Loucy (cell line): ENCODE measurements around the gene MAGEB3.

Experiments used
- H2AFZ ChIP-seq: fragments of 200-600 bp; sonication (generic); 2 replicates; pipeline ENCODE4 v1.6.0; 2016; ENCODE audit warnings: antibody characterized with exemption, mild to moderate bottlenecking, low read length, moderate library complexity
- H3F3A ChIP-seq: fragments of 200-600 bp; 2 replicates; pipeline ENCODE4 v1.6.0; 2016; ENCODE audit warnings: antibody characterized with exemption, low read depth, mild to moderate bottlenecking
- H3K27me3 ChIP-seq: fragments of 200-600 bp; sonication (generic); 2 replicates; pipeline ENCODE4 v1.6.1; 2014; ENCODE audit warnings: low read length, mild to moderate bottlenecking; ENCODE audit not compliant: insufficient read depth, poor library complexity, severe bottlenecking
- H3K36me3 ChIP-seq: fragments of 200-600 bp; sonication (generic); 2 replicates; pipeline ENCODE4 v1.6.1; 2016; ENCODE audit warnings: low read length; ENCODE audit not compliant: insufficient read depth
- H3K4me1 ChIP-seq: fragments of 200-600 bp; sonication (generic); 2 replicates; pipeline ENCODE4 v1.5.1; 2014; ENCODE audit warnings: low read length, mild to moderate bottlenecking; ENCODE audit not compliant: insufficient read depth, poor library complexity, severe bottlenecking
- H3K4me2 ChIP-seq: fragments of 200-600 bp; sonication (generic); 2 replicates; pipeline ENCODE4 v1.6.0; 2014; ENCODE audit warnings: antibody characterized with exemption, low read length, low read depth, mild to moderate bottlenecking; ENCODE audit not compliant: poor library complexity, severe bottlenecking
- H3K4me3 ChIP-seq: fragments of 200-600 bp; sonication (generic); 2 replicates; pipeline ENCODE4 v1.5.1; 2014; ENCODE audit warnings: low read length, mild to moderate bottlenecking, mixed read lengths; ENCODE audit not compliant: poor library complexity, severe bottlenecking
- H3K79me2 ChIP-seq: fragments of 200-600 bp; sonication (generic); 2 replicates; pipeline ENCODE4 v1.6.1; 2014; ENCODE audit warnings: low read length; ENCODE audit not compliant: insufficient read depth
- H3K9ac ChIP-seq: fragments of 200-600 bp; sonication (generic); 2 replicates; pipeline ENCODE4 v1.6.0; 2014; ENCODE audit warnings: mild to moderate bottlenecking, low read depth, low read length, moderate library complexity; ENCODE audit not compliant: poor library complexity, severe bottlenecking
- H3K9me2 ChIP-seq: fragments of 200-600 bp; sonication (generic); replicated peaks from 2 replicates; pipeline ENCODE4 v1.6.1; 2016; ENCODE audit warnings: low read depth, low read length, mixed read lengths
- H3K9me3 ChIP-seq: fragments of 200-600 bp; sonication (generic); 2 replicates; pipeline ENCODE4 v1.6.1; 2014; ENCODE audit warnings: mild to moderate bottlenecking, antibody characterized with exemption, low read length, low read depth; ENCODE audit not compliant: insufficient read depth
- H4K20me1 ChIP-seq: fragments of 200-600 bp; sonication (generic); 2 replicates; pipeline ENCODE4 v1.6.0; 2014; ENCODE audit warnings: antibody characterized with exemption, low read length, mild to moderate bottlenecking; ENCODE audit not compliant: insufficient read depth, poor library complexity, severe bottlenecking
- EZH2phosphoT487 ChIP-seq: fragments of 200-600 bp; IDR thresholded peaks from 2 replicates; pipeline ENCODE4 v1.6.1; 2018; ENCODE audit warnings: antibody characterized with exemption, mild to moderate bottlenecking, moderate library complexity, borderline replicate concordance
- TF ChIP-seq, protein P1 (sequence below): fragments of 200-600 bp; sonication (generic); conservative IDR thresholded peaks from 2 replicates; pipeline ENCODE4 v1.5.1; 2014; ENCODE audit warnings: mild to moderate bottlenecking, antibody characterized with exemption, low read length

Gene MAGEB3

DNA sequence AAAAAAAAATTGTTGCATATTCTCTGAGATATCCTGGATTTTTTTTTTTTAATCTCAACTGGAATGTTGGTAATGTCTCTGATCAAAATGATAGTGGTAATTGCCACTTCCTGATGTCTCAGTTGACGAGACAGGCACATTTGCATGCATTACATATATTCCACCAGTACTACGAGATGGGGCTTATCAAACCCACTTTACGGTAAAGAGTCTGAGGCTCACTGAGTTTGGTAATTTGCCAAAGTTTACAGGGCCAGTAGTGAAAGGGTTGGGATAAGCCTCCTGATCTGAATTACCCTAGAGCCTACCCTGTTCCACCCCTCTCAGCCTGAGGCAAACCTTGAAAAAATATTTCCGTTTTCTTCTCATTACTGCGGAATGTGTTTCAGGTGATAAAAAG, 9.8 kb upstream of the MAGEB3 start:
- no peak for TF ChIP-seq EZH2phosphoT487
- TF ChIP-seq, protein P1, sequence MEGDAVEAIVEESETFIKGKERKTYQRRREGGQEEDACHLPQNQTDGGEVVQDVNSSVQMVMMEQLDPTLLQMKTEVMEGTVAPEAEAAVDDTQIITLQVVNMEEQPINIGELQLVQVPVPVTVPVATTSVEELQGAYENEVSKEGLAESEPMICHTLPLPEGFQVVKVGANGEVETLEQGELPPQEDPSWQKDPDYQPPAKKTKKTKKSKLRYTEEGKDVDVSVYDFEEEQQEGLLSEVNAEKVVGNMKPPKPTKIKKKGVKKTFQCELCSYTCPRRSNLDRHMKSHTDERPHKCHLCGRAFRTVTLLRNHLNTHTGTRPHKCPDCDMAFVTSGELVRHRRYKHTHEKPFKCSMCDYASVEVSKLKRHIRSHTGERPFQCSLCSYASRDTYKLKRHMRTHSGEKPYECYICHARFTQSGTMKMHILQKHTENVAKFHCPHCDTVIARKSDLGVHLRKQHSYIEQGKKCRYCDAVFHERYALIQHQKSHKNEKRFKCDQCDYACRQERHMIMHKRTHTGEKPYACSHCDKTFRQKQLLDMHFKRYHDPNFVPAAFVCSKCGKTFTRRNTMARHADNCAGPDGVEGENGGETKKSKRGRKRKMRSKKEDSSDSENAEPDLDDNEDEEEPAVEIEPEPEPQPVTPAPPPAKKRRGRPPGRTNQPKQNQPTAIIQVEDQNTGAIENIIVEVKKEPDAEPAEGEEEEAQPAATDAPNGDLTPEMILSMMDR = no peak
- Histone ChIP-seq H4K20me1 (no peaks in the 10 kb centered on the region), H3K9ac (no peak overlapping the region), H3K27me3 (no peaks in the 10 kb centered on the region), H3F3A (no peaks in the 10 kb centered on the region), H3K36me3 (no peaks in the 10 kb centered on the region), H3K79me2 (no peaks in the 10 kb centered on the region), H3K9me2 (no peaks in the 10 kb centered on the region), H3K9me3 (no peaks in the 10 kb centered on the region), H2AFZ (no peak overlapping the region), H3K4me3 (no peak overlapping the region), H3K4me2 (no peak overlapping the region), H3K4me1 (peaks cover 16% of the 10 kb centered on the region)

DNA sequence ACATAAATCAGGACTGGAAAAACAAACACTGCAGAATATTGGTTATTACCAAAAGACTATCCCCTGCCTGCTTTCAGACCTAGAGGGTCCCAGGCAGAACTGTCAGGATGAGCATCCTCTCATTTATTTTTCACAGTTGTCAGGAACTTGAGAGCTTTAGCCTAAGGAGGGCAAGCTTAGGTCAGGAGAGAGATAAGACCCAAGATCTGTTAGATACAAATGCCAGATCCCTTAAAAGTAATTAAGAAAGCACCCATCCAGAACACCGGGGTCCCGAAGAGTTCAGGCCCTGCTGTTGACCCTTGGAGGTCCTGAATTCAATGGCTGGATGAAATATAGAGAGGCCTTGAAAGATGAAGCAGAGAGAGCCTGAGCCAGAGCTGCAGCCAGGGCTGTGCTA, 5.9 kb upstream of the MAGEB3 start:
- Histone ChIP-seq H3K36me3 (no peaks in the 10 kb centered on the region), H3K4me3 (no peak overlapping the region), H3K4me1 (no peaks in the 10 kb centered on the region), H3K9ac (no peak overlapping the region), H3K79me2 (no peaks in the 10 kb centered on the region), H3K9me3 (no peaks in the 10 kb centered on the region), H4K20me1 (no peaks in the 10 kb centered on the region), H3K27me3 (no peaks in the 10 kb centered on the region), H2AFZ (no peak overlapping the region), H3F3A (no peaks in the 10 kb centered on the region), H3K9me2 (no peaks in the 10 kb centered on the region), H3K4me2 (no peak overlapping the region)
- TF ChIP-seq, protein P1 = no peak
- TF ChIP-seq EZH2phosphoT487 = no peak

DNA sequence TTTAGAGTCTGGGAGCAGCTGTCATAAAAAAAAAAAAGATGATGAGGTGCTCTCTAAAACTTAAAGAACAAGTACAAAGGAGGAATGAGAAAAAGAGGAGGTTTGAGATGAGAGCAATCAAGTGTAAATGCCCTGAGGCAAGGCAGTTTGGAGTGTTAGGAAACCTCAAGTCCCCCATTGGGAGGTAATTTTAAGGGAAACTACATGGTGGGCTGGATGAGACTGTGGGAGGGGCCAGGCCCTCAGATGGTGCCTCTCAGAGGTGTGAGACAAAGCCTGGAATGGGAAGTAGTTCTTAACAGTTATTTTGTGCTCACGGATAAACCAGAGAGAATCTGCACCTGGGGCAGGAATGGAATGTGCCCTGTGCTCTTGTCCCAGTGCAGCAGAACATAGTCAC, 1.9 kb upstream of the MAGEB3 start:
- Histone ChIP-seq H4K20me1 (no peaks in the 10 kb centered on the region), H3K27me3 (no peaks in the 10 kb centered on the region), H3K4me3 (no peak overlapping the region), H3K9ac (no peak overlapping the region), H3K9me3 (no peaks in the 10 kb centered on the region), H3K9me2 (no peaks in the 10 kb centered on the region), H3K36me3 (no peaks in the 10 kb centered on the region), H2AFZ (no peak overlapping the region), H3K4me1 (no peaks in the 10 kb centered on the region), H3K4me2 (no peak overlapping the region), H3K79me2 (no peaks in the 10 kb centered on the region), H3F3A (no peaks in the 10 kb centered on the region)
- TF ChIP-seq, protein P1 = no peak
- TF ChIP-seq EZH2phosphoT487 = no peak
